ENCODE results near the gene LAMB2.

The LAMB2 gene

GRCh38 chr3:49132437-49133225, at the start of gene LAMB2:
Gene LAMB2, minus strand, starts transcription at chr3:49133050. Its CDS starts 183 bp downstream, at chr3:49132867.
- ATAC-seq = no peak

GRCh38 chr3:49181351-49181750, 48.5 kb upstream of the LAMB2 start:
- ATAC-seq (no peak), DNase-seq (no peak)

More at GRCh38 chr3:49132437-49133225, at the start of gene LAMB2:
- DNase-seq = no peak

- ATAC-seq = no peak
- DNase-seq = no peak
These were observed 47.3 kb upstream of the LAMB2 start for GRCh38 chr3:49180116-49180515.

- DNase-seq = no peak
- ATAC-seq = no peak
These were observed 44.2 kb upstream of the LAMB2 start for GRCh38 chr3:49177073-49177472.

- no peak for ATAC-seq
- no peak for DNase-seq
These were observed 42.7 kb upstream of the LAMB2 start for GRCh38 chr3:49175530-49175929.

GRCh38 chr3:49174397-49174985, 41.6 kb upstream of the LAMB2 start:
- DNase-seq = no peak
- no peak for ATAC-seq

- no peak for DNase-seq
- no peak for ATAC-seq
These were observed 40.9 kb upstream of the LAMB2 start for GRCh38 chr3:49173792-49174170.

GRCh38 chr3:49173116-49173791, 40.4 kb upstream of the LAMB2 start:
- ATAC-seq = no peak
- DNase-seq = no peak

GRCh38 chr3:49172551-49173041, 39.7 kb upstream of the LAMB2 start:
- DNase-seq (no peak), ATAC-seq (no peak)

- DNase-seq (no peak), ATAC-seq (no peak)
These were observed 39.1 kb upstream of the LAMB2 start for GRCh38 chr3:49171775-49172500.

GRCh38 chr3:49171119-49171774, 38.4 kb upstream of the LAMB2 start, which contains the start of gene KLHDC8B:
Gene KLHDC8B, plus strand, starts transcription at chr3:49171598. Its CDS starts 1,172 bp downstream, at chr3:49172770.
- DNase-seq = peak; percentile 94
- ATAC-seq = peak; percentile 86

GRCh38 chr3:49170744-49171118, 37.9 kb upstream of the LAMB2 start:
- ATAC-seq = no peak

GRCh38 chr3:49166752-49167556, 34.1 kb upstream of the LAMB2 start:
- no peak for DNase-seq
- no peak for ATAC-seq

More at GRCh38 chr3:49170744-49171118, 37.9 kb upstream of the LAMB2 start:
- DNase-seq = no peak

GRCh38 chr3:49165771-49166751, 33.2 kb upstream of the LAMB2 start, which contains the start of gene CCDC71:
Gene CCDC71, minus strand, starts transcription at chr3:49166331. Its CDS starts 2,123 bp downstream, at chr3:49164208.
- ATAC-seq (peak; percentile 52), DNase-seq (peak; percentile 85)

- no peak for ATAC-seq
- no peak for DNase-seq
These were observed 32.3 kb upstream of the LAMB2 start for GRCh38 chr3:49164983-49165720.

- DNase-seq (no peak), ATAC-seq (no peak)
These were observed 30.8 kb upstream of the LAMB2 start for GRCh38 chr3:49163609-49164008.

GRCh38 chr3:49162751-49163419, 30.0 kb upstream of the LAMB2 start:
- no peak for DNase-seq
- ATAC-seq = no peak
